ENCODE results near the gene SLC23A3. TPM values are rescaled to one million over a fixed set of nuclear protein-coding genes. Genes with fewer than 3 reads are reported as not detected.

SLC23A3 gene
- total RNA-seq, 1 donor from 2014 or later: 1.1 TPM

- DNase-seq: no peak
- no peak overlapping the region for H3K4me3 Mint-ChIP-seq (ENCODE audit: unreplicated experiment)
- H3K9me3 Mint-ChIP-seq (ENCODE audit: unreplicated experiment): peaks cover 14% of the 10 kb centered on the region
- no peaks in the 10 kb centered on the region for H3K36me3 Mint-ChIP-seq (ENCODE audit: unreplicated experiment)
- no peak for TF ChIP-seq CTCF (IDR thresholded peaks at IDR 0.05; ENCODE audit: partially characterized antibody, unreplicated experiment)
- peaks cover 5% of the 10 kb centered on the region for H3K4me1 Mint-ChIP-seq (ENCODE audit: low read depth, unreplicated experiment)
- H3K27ac Mint-ChIP-seq (ENCODE audit: unreplicated experiment): no peak overlapping the region
- H3K27me3 Mint-ChIP-seq (ENCODE audit: unreplicated experiment): peaks cover 5% of the 10 kb centered on the region
These were observed 41.1 kb upstream of the SLC23A3 start for GRCh38 chr2:219210886-219211362.

- H3K9me3 Mint-ChIP-seq (ENCODE audit: unreplicated experiment): peaks cover 16% of the 10 kb centered on the region
- H3K36me3 Mint-ChIP-seq (ENCODE audit: unreplicated experiment): no peaks in the 10 kb centered on the region
- no peak overlapping the region for H3K27ac Mint-ChIP-seq (ENCODE audit: unreplicated experiment)
- H3K4me1 Mint-ChIP-seq (ENCODE audit: low read depth, unreplicated experiment): peaks cover 5% of the 10 kb centered on the region
- no peak for TF ChIP-seq CTCF (IDR thresholded peaks at IDR 0.05; ENCODE audit: partially characterized antibody, unreplicated experiment)
- no peak for DNase-seq
- H3K4me3 Mint-ChIP-seq (ENCODE audit: unreplicated experiment): no peak overlapping the region
- H3K27me3 Mint-ChIP-seq (ENCODE audit: unreplicated experiment): peaks cover 5% of the 10 kb centered on the region
These were observed 40.5 kb upstream of the SLC23A3 start for GRCh38 chr2:219210196-219210885.

- H3K9me3 Mint-ChIP-seq (ENCODE audit: unreplicated experiment): peaks cover 14% of the 10 kb centered on the region
- H3K4me3 Mint-ChIP-seq (ENCODE audit: unreplicated experiment): no peak overlapping the region
- TF ChIP-seq CTCF (IDR thresholded peaks at IDR 0.05; ENCODE audit: partially characterized antibody, unreplicated experiment): no peak
- no peak for DNase-seq
- H3K4me1 Mint-ChIP-seq (ENCODE audit: low read depth, unreplicated experiment): peaks cover 5% of the 10 kb centered on the region
- H3K27me3 Mint-ChIP-seq (ENCODE audit: unreplicated experiment): peaks cover 5% of the 10 kb centered on the region
- no peak overlapping the region for H3K27ac Mint-ChIP-seq (ENCODE audit: unreplicated experiment)
- H3K36me3 Mint-ChIP-seq (ENCODE audit: unreplicated experiment): no peaks in the 10 kb centered on the region
These were observed 39.7 kb upstream of the SLC23A3 start for GRCh38 chr2:219209236-219210195.

GRCh38 chr2:219207884-219208740 lies 38.3 kb upstream of the SLC23A3 start:
- no peak for DNase-seq
- peak overlapping the region; percentile 89 for H3K4me3 Mint-ChIP-seq (ENCODE audit: unreplicated experiment)
- no peaks in the 10 kb centered on the region for H3K36me3 Mint-ChIP-seq (ENCODE audit: unreplicated experiment)
- TF ChIP-seq CTCF (IDR thresholded peaks at IDR 0.05; ENCODE audit: partially characterized antibody, unreplicated experiment): no peak
- H3K27ac Mint-ChIP-seq (ENCODE audit: unreplicated experiment): peak overlapping the region; percentile 0
- H3K4me1 Mint-ChIP-seq (ENCODE audit: low read depth, unreplicated experiment): peaks cover 5% of the 10 kb centered on the region
- peaks cover 14% of the 10 kb centered on the region for H3K9me3 Mint-ChIP-seq (ENCODE audit: unreplicated experiment)
- no peaks in the 10 kb centered on the region for H3K27me3 Mint-ChIP-seq (ENCODE audit: unreplicated experiment)
